ENCODE results near the gene EPB41. TPM values are rescaled to one million over a fixed set of nuclear protein-coding genes. Genes with fewer than 3 reads are reported as not detected.
"Not testable (repeated sequence)": the region's sequence is repeated elsewhere in the genome, so short reads cannot be mapped to it uniquely, and the experiment has no call there.

The EPB41 gene
- total RNA-seq, 1 donor from 2014 or later = 32.4 TPM

- no peak for DNase-seq (ENCODE audit: extremely low read depth, low read depth, low spot score)
Measured at GRCh38 chr1:28925350-28925891, 11.1 kb downstream of the EPB41 start.

GRCh38 chr1:28926629-28927265 is 12.4 kb downstream of the EPB41 start:
- peak; percentile 62 for DNase-seq (ENCODE audit: extremely low read depth, low read depth, low spot score)

GRCh38 chr1:28927266-28927647 is 12.9 kb downstream of the EPB41 start:
- no peak for DNase-seq (ENCODE audit: extremely low read depth, low read depth, low spot score)

DNA sequence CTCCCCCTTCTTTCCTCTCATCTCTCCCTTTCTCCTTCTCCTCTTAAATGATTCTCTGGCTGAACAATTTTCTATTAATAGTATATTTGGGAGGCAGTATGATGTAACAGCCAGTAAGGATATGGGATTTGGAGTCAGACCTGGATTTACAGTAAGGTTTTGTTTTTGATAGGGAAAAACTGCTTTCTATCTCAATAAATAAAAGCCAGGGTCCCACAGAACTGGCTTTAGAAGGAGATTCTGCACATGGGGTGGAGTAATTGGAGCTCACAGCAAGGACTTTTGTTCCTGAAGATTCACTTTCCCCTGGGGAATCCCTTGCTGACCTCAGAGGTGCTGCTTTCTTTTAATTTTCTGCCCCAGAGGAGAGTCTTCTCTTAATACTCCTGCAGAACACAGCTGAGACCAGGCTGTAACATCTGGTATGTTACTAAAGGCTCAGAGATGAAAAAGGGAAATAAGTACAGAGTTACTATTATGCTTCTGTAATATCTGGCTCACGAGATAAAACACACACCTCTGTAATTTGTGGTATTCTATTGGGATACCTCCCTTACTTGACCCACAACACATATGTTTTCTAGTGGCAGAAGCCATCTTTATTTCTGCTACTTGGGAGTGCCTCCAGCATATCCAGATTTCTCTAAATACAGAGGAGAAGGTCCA is 13.4 kb downstream of the EPB41 start:
- no peak for DNase-seq (ENCODE audit: extremely low read depth, low read depth, low spot score)

DNA sequence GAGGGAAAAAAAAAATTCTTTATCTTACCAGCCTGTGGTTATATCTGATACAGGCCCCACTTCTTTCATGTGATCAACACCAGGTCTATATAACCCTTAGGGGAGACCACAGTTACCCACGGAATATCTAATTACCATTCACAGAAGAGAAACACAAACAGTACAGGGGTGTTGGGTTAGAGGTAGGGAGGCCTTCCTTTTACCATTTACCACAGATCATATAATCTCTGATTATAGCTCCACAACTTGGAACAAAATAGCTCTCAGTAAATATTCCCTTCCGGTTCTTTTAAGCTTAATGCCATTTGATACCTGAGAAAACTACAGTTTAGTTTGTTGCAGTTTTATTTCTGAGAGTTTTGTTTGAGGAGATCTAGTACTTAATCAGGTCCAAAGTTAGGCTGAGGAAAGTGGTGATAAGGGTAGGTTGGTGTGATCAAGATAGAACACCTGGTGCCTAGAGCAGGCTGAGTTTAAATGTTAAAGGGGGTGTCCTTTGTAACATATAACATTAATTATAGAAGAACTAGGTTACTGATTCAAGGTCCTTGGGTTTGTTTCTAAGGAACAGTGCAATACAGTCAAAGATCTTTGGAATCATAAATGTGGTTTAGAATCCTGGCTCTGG is 14.1 kb downstream of the EPB41 start:
- DNase-seq (ENCODE audit: extremely low read depth, low read depth, low spot score) = no peak

GRCh38 chr1:28933277-28933676 is 18.9 kb downstream of the EPB41 start:
- DNase-seq (ENCODE audit: extremely low read depth, low read depth, low spot score) = no peak

DNA sequence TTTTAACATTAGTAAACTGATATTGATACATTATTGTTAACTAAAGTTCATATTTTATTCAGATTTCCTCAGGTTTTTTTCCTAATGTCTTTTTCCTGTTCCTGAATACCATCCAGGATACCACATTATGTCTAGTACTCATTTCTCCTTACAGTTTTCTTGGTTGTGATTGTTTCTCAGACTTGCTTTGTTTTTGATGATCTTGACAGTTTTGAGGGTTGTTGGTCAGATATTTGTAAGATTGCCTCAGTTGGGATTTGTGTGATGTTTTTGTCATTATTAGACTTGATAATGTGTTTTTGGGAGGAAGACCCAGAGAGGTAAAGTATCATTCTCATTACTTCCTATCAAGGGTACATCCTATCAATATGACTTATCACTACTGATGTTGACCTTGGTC is 19.5 kb downstream of the EPB41 start:
- DNase-seq (ENCODE audit: extremely low read depth, low read depth, low spot score) = no peak

DNA sequence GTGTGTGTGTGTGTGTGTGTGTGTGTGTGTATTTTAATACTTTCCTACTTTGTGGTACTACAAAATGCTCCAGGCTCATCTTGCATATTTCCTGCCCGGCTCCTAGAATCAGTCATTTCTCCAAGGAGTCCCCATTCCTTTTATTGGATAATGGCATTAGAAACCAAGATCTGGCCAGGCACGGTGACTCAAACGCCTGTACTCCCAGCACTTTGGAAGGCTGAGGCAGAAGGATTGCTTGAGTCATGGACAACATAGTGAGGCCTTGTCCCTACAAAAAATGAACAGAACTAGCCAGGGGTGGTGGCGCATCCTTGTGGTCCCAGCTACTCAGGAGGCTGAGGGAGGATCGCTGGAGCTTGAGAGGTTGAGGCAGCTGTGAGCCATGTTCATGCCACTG is 20.3 kb downstream of the EPB41 start:
- DNase-seq (ENCODE audit: extremely low read depth, low read depth, low spot score) = no peak

DNA sequence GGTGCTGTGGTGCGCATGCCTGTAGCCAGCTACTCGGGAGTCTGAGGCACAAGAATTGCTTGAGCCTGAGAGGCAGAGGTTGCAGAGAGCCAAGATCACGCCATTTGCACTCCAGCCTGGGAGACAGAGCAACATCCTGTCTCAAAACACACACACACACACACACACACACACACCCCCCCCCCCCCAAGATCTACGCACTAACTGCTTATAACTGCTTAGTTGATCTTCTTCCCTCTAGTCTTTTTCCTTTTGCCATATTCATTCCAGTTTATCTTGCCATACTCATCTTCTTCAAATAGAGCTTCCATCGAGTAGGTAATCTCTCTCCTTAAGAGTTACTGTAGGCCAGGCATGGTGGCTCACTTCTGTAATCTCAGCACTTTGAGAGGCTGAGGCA is 20.9 kb downstream of the EPB41 start:
- no peak for DNase-seq (ENCODE audit: extremely low read depth, low read depth, low spot score)

GRCh38 chr1:28936094-28936493 is 21.7 kb downstream of the EPB41 start:
- DNase-seq (ENCODE audit: extremely low read depth, low read depth, low spot score) = no peak

DNA sequence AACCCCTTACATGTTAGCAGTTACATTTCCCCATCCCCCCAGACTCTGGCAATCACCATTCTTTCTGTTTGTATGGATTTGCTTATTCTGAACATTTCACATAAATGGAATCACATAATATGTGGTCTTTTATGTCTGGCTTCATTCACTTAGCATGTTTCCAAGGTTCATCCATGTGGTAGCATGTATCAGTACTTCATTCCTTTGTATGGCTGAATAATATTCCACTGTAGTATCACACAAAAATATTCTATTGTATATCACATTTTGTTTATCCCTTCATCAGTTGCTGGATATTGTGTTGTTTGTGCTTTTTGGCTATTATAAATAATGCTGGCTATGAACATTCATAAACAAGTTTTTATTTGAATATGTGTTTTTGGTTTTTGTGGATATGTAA is 22.2 kb downstream of the EPB41 start:
- DNase-seq (ENCODE audit: extremely low read depth, low read depth, low spot score) = no peak

DNA sequence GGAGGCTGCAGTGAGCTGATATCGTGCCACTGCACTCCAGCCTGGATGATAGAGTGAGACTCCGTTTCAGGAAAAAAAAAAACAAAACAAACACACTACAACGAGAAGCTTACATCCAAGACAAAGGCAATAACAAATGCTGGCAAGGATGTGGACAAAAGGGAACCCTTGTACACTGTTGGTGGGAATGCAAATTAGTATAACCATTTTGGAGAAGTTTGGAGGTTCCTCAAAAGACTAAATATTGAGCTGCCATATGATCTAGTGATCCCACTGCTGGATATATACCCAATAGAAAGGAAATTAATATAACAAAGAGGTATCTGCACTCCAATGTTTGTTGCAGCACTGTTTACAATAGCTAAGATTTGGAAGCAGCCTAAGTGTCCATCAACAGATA is 29.2 kb downstream of the EPB41 start:
- DNase-seq (ENCODE audit: extremely low read depth, low read depth, low spot score) = not testable (repeated sequence)

- DNase-seq (ENCODE audit: extremely low read depth, low read depth, low spot score) = no peak
Measured at GRCh38 chr1:28950006-28950405, 35.6 kb downstream of the EPB41 start.

- no peak for DNase-seq (ENCODE audit: extremely low read depth, low read depth, low spot score)
Measured at GRCh38 chr1:28950449-28950848, 36.1 kb downstream of the EPB41 start.

- no peak for DNase-seq (ENCODE audit: extremely low read depth, low read depth, low spot score)
Measured at GRCh38 chr1:28954126-28954726, 39.9 kb downstream of the EPB41 start.

DNA sequence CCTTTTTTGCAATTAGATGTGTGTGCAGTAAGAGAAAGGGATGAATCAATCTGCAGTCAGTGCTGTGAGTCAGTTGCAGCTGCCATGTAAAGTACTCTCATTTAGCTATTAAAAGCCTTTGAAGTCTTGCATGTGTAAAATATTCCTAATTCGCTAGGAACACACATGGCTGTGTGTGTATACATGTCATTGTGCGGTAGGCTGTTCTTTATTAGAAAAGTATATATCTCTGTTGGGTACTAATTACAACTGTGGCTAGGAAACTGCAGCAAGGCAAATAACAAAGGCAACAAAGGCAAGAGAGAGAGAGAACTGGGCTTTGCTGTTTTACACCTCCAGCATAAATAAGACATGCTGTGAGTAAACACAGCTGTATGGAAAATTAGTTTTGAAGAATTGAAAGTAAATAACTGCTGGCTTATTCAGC is 41.7 kb downstream of the EPB41 start:
- DNase-seq (ENCODE audit: extremely low read depth, low read depth, low spot score) = no peak

GRCh38 chr1:28962114-28962831 is 47.9 kb downstream of the EPB41 start:
- not testable (repeated sequence) for DNase-seq (ENCODE audit: extremely low read depth, low read depth, low spot score)

DNA sequence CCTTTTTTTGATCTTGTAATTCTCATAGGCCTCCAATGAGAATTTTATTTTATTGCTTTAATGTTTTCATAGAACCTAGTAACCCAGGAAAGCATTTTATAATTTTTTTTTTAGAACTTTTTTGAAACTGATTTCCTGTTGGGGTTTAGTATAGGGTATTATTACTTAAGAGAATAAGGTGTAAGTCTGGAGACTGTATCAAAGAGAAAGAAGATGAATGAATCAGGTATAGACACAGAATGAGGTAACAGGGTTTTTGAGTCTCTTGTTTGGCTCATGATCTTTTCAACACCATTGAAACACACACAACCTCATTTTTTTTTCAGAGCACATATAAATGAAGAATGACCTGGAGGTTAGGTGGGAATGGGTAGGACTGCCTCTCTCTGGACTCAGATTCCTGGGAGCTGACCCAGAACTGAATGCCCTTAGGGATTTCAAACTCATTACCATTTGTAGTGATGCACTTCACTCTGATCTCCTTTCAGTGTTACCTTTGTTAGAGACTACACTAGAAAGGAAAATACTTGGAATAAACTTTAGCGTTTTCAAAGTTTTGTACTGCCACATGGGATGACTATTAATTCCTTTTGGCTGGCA is 51.0 kb downstream of the EPB41 start:
- DNase-seq (ENCODE audit: extremely low read depth, low read depth, low spot score) = no peak

DNA sequence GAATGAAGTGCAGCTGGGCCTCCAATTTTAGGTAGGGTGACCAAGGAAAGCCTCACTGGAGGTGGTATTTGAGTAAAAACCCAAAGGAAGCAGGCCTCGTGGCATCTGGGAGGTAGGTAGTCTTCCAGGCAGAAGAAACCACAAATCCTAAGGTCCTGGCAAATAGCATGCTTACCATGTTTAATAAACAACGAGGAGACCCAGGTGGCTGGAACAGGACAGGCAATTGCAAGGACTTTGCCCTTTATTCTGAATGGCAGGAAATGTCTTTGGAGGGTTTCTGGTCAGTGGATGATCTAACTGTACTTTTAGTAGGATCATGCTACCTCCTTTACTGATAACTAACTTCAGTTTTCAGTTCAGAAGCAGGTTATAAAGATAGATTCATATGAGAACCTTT is 52.2 kb downstream of the EPB41 start:
- no peak for DNase-seq (ENCODE audit: extremely low read depth, low read depth, low spot score)

DNA sequence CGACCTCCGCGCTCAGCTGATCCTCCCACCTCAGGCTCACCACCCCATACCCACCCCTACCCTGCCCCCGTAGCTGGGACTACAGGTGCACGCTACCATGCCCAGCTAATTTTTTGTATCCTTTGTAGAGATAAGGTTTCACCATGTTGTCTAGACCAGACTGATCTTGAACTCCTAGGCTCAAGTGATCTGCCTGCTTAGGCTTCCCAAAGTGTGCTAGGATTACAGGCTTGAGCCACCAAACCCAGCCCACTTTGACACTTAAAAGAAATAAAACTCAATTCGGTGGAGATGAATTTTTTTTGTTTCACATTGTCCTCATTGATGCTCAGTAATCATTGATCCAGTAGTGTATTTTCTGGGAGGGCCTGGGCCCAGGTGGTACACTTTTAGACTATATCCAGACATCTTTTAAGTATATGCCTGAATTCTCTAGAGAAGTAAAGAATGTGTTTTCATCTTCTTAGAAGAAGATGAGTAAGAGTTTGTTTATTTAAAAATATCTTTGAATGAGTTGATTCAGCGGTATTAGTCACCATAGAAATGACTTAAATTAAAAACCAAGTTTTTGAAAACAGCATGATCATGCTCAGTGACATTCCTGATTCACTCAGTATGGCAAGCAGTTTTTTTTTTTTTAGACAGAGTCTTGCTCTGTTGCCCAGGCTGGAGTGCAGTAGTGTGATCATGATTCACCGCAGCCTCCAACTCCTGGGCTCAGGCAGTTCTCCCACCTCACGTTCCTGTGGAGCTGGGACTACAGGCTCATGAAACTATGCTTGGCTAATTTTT is 57.8 kb downstream of the EPB41 start:
- no peak for DNase-seq (ENCODE audit: extremely low read depth, low read depth, low spot score)

Data from glomerular endothelial cell (primary cell).